Left lung (tissue), 10 donors: ENCODE measurements around the gene DLL1. TPM values are rescaled to one million over a fixed set of nuclear protein-coding genes. Genes with fewer than 3 reads are reported as not detected.
A peak's percentile ranks its signal among the peaks of the same experiment; 100 is the strongest.

Source experiments
- ATAC-seq: fragments of 200-7000 bp; cut with Tn5 transposase; one replicate; pipeline ENCODE4 v1.9.1; 2020; ENCODE audit warnings: moderate library complexity
- DNase-seq, 4 donors: peaks; one replicate each; pipeline ENCODE4 v3.0.0-alpha.2; 2013 to 2020
- H3K27ac ChIP-seq, 2 donors: fragments of 200-600 bp; sonication (generic) in 1 of 2; one replicate each; pipeline versions ENCODE4 v1.5.0 to v1.8.0; 2020 to 2021
- H3K27me3 ChIP-seq, 2 donors: fragments of 200-600 bp; sonication (generic) in 1 of 2; one replicate each; pipeline versions ENCODE4 v1.5.0 to v1.8.0; 2020 to 2021
- H3K36me3 ChIP-seq, 2 donors: fragments of 200-600 bp; sonication (generic) in 1 of 2; one replicate each; pipeline versions ENCODE4 v1.5.0 to v1.8.0; 2020 to 2021
- H3K4me1 ChIP-seq, 2 donors: fragments of 200-600 bp; one replicate each; pipeline ENCODE4 v1.8.0; 2021
- H3K4me3 ChIP-seq, 2 donors: fragments of 200-600 bp; sonication (generic) in 1 of 2; one replicate each; pipeline versions ENCODE4 v1.5.0 to v1.8.0; 2020 to 2021; ENCODE audit warnings: mild to moderate bottlenecking in 1 of 2
- H3K9me3 ChIP-seq, 2 donors: fragments of 200-600 bp; sonication (generic) in 1 of 2; one replicate each; pipeline versions ENCODE4 v1.5.0 to v1.8.0; 2020 to 2021
- CTCF ChIP-seq, 2 donors: fragments of 200-600 bp; sonication (generic) in 1 of 2; IDR thresholded peaks; one replicate each; pipeline versions ENCODE4 v1.5.0 to v1.8.0; 2021; ENCODE audit warnings: antibody characterized with exemption in 2 of 2
- intact Hi-C, 2 donors: fragments of 100-400 bp; cut with DNase I; formaldehyde crosslinking; loops; one replicate each; pipeline versions ENCODE4 v1.11.2 to v1.14.2; 2022
- polyA plus RNA-seq, 6 donors: library from polyadenylated mRNA; unstranded; fragments of 120-200 nt; gene quantifications; one replicate each; pipeline ENCODE4 v1.2.1, GENCODE V29; 2013; ENCODE audit not compliant: insufficient read length in 6 of 6
- total RNA-seq, 2 donors: library from RNA; stranded (reverse); fragmentation: NEBNext Ultra II Directional; extraction: Animal tissue kit (Norgen Biotek cat#: 25700); gene quantifications; one replicate each; pipeline ENCODE4 v1.2.1, GENCODE V29; 2021
- donor health status: DM: no; HTN: yes; CAD: no.
- donor health status: DM: no; HTN: no; CAD: no.

DLL1 gene
- total and polyA plus RNA-seq, 8 donors, result 6.3 to 12.8 (median 10.2) TPM

DNA sequence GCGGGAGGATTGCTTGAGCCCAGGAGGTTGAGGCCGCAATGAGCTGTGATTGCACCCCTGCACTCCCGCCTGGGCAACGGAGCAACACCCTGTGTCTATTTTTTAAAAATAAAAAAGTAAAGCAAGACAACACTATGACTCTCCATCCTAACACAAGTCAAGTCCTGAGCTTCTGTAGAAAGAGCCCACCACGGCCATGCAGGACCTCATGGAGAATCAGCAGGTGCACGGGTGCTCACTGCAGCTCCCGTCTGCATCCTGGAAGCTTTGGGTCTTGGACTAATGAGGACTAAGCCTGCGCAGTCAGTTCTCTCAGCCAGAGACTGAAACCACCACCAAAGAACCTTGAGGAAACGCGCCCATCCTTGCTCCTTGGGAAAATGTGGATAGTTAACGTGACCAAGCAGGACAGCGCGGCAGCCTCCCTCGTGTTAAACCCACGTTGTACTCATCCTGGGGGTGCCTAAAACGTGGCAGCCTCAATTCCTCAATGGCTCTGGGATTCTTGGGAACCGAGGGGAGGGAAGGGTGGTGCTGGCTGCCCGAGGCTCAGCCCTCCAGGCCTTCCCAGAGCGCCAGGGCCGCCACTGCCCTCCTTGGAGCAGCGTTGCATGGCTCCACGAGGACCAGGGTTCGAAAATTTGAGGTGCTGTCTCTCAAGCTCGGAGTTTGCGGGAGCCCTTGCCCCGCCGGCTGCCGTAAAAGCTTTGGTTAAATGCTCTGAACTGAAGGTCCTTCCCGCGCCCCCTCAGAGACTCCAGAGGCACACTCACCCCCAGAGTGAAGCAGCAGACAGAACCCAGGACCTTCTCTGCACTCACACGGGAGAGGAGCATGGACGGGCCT is 29.0 kb downstream of the DLL1 start:
- no peak overlapping the region for H3K27ac ChIP-seq
- no peaks in the 10 kb centered on the region for H3K9me3 ChIP-seq
- ATAC-seq (no peak), DNase-seq (peak in 1 of 4 donors; percentile 58)
- no peak overlapping the region for H3K4me3 ChIP-seq
- H3K27me3 ChIP-seq, result peaks cover 0 to 21% of the 10 kb centered on the region in 2 donors
- intact Hi-C loops, result no loop called here
- peaks cover 7 to 11% of the 10 kb centered on the region in 2 donors for H3K4me1 ChIP-seq
- TF ChIP-seq CTCF (IDR thresholded peaks at IDR 0.05), result no peak
- H3K36me3 ChIP-seq, result no peaks in the 10 kb centered on the region

DNA sequence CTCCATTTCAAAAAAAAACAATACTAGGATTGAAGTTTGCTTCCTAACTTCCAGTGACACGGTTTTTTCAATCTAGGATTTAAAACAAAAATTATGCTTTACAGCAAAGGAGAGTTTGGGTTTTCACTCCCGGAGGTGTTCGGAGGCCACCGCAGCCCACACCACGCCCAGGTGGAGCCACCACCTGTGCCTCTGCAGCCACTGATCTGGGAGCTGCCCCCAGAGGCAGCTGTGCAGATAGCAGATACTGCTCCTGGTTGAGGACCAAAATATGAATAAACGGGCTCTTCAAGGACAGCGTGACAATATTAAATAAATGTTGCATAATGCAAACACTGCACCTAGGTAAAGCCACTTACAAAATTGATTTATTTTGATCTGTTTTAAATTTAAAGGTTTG is 30.2 kb downstream of the DLL1 start:
- DNase-seq (peak in 1 of 4 donors; percentile 44), ATAC-seq (no peak)
- Histone ChIP-seq H3K9me3 (no peaks in the 10 kb centered on the region), H3K4me1 (peaks cover 1 to 3% of the 10 kb centered on the region in 2 donors), H3K27ac (no peak overlapping the region), H3K36me3 (no peaks in the 10 kb centered on the region), H3K4me3 (no peak overlapping the region), H3K27me3 (peaks cover 0 to 21% of the 10 kb centered on the region in 2 donors)
- TF ChIP-seq CTCF (IDR thresholded peaks at IDR 0.05), result no peak
- intact Hi-C loops, result no loop called here

GRCh38 chr6:170259278-170259677 is 31.6 kb downstream of the DLL1 start:
- H3K27me3 ChIP-seq, result peaks cover 0 to 21% of the 10 kb centered on the region in 2 donors
- no peak for TF ChIP-seq CTCF (IDR thresholded peaks at IDR 0.05)
- H3K27ac ChIP-seq, result no peak overlapping the region
- no peak overlapping the region for H3K4me3 ChIP-seq
- DNase-seq (no peak), ATAC-seq (no peak)
- intact Hi-C loops, result no loop called here
- no peaks in the 10 kb centered on the region for H3K9me3 ChIP-seq
- H3K4me1 ChIP-seq, result no peaks in the 10 kb centered on the region
- no peaks in the 10 kb centered on the region for H3K36me3 ChIP-seq

GRCh38 chr6:170258407-170258806 is 32.5 kb downstream of the DLL1 start:
- no peak overlapping the region for H3K4me3 ChIP-seq
- intact Hi-C loops, result no loop called here

More at GRCh38 chr6:170258407-170258806, 32.5 kb downstream of the DLL1 start:
- no peaks in the 10 kb centered on the region for H3K36me3 ChIP-seq
- no peak for TF ChIP-seq CTCF (IDR thresholded peaks at IDR 0.05)
- no peaks in the 10 kb centered on the region for H3K4me1 ChIP-seq
- DNase-seq, result peak in 1 of 4 donors; percentile 0
- peaks cover 0 to 26% of the 10 kb centered on the region in 2 donors for H3K27me3 ChIP-seq
- no peak overlapping the region for H3K27ac ChIP-seq
- no peak for ATAC-seq
- no peaks in the 10 kb centered on the region for H3K9me3 ChIP-seq
